ENCODE measurements around the gene TGM2.

TGM2 gene

DNA sequence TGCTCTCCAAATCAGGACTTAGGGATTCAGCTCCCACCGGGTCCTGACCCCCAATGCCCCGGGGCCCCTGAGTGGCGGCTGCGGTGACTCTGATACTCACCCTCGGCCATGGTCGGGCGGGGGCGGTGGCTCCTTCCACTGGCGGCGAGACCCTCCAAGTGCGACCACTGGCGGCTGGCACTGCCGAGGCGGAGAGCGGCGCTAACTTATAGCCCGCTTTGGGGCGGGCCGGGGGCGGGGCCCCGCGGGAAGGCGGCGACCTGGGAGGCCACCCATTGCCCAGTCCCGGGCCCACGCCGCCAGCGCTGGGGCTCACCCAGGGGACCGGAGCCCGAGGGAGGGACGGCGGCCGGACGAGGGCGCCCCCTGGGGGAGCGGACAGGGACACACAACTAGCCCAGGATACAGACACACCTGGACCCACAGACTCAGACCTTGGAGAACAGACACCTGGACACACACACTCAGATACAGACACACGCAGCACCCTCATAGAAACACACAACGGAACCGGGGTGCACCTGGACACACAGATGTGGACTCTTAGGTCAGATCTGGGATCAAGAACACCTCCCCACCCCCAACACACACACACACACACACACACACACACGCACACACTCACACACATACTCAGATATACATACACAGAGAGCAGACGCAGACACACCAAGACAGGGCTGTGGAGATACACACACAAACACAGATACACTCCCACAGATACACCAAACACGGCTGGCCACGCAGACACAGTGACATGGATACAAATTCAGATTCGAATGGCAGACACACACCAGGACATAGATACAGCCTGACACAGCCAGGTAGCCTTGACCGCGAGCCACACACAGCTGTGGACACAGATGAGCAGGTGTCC lies at the start of gene TGM2:
Gene TGM2 (minus strand): TSS at position 182 of the 877 bp plus-strand sequence. CDS start 72 bp downstream, at position 110.
- peak; percentile 87 for DNase-seq (ENCODE audit: low spot score)

DNA sequence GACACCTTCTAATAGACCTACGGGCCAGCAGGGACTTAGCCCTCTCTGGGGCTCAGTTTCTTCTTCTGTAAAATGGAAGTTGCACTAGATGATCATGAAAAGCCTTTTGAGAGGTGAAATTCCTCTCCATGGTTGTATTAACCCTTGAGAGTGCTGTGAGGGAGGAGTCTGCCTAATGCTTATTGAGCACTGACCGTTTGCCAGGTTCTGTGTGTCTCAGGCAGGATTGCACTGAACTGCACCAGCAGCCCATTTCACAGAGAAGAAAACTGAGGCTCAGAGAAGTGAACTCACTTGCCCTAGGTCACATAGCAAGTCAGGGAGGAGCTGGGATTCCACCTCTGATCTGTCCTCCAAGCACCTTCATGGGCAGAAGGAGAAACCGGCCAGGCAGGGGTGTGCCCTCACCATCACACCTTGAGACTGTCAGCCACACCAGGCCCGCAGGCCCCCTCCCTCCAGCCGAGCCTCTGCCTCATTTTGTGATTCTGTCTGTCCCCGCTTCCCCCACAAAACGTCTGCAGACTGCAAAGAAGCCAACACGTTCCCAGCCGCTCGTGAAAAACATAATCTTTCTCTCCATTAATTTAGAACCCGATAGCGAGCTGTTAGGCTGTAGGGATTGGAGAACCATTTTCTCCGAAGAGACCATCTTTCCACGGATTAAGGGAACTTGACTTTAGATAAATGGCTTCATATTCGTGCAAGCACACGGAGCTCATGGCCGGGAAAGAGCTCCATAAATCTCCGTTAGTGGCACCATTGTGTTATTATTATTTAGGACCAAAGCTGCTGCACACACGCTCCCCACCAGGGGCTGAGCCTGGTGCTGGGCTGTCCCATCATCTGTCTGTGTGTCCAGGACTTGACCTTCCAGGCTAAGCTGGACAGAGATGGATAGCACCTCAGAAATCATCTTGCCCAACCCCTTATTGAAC lies 49.5 kb upstream of the TGM2 start:
- DNase-seq (ENCODE audit: low spot score): no peak

DNA sequence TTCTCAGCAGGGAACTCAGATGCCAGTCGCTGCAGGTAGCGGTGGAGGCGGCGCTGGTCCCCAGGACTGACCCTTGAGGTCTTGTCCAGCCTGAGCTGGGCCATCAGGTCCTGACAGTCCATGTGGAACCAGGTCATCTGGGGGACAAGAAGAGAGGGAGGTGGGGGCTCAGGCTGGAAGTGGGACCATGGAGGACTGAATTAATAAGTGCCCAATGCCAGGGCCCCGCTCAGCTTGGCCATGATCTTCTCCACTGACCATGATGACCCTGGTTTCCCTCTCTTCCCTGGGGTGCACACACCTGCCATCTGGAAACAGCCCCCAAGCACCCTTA lies 48.5 kb upstream of the TGM2 start:
- no peak for DNase-seq (ENCODE audit: low spot score)

DNA sequence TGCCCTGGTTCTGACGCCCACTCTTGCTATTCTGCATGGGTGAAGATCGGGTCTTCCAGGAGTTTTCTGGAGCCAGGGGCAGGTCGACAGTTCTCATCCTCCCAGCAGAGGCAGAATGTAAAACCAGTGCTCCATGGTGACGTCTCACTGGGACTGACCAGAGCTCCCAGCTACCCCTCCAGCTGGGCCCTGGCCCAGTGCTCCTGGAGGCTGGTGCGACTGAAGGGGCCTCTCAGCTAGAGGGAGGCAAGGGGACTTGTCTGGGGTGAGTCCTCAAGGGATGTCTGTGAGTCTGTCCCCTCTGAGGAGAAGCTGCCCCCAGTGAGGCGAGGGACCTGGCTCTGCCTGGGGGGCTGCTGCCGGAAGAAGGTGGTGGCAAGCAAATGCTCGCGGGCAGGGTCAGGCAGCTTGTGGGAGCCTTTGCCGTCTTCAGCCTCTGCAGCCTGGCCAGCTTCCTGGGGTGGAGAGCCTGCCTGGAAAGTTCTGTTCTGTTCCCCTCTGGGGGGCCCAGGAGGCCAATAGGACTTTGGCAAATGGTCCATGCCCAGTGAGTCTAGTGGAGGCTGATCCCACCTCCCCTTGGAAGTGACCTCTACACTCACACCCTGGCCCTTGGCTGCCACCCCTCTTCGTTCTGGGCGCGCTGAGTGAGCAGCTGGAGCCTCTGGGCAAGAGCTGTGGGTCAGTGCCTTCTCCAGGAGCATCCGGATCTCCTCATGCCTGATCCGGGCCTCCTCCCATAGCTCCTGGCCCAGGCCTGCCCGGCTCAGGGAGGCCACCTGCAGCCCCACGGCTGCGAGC lies 47.9 kb upstream of the TGM2 start:
- no peak for DNase-seq (ENCODE audit: low spot score)

DNA sequence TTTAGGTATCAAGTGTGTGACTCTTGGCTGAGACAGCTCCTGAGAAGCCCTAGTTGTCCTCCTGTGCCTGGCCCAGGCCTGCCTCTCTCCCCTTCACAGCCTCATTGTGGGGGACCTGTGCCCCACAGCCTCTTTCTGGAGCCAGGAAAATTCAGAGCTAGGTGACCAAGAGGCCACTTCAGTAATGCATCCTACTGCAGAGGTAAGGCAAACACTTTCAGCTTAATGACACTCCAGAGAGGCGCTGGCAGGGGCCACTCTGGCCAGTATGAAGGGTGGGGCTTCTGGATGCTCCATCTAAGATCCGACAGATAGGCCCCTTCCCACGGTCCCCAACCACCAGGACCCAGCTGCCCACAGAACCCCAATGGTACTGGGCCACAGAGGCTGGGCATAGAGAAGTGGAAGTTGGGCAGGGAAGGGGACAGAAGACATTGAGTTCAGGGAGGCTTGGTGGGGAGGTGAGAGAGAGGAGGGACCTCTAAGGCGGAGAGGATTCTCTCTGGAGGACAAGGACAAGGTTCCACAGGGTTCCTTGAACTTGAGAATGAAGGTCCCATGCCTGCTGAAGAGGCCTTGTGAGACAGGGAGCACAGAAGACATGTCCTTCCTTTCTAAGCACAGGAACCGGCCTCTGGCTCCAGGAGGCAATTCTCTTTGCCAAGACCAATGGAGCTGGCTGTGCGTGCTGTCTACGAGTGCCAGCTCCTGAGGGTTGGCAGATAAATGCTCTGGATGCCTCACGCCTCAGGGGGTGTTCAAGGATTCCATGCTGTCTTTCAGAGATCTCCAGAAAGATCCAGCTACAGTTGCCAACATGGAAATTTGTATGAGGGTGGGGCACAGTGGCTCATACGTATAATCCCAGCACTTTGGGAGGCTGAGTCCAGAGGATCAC lies 46.4 kb upstream of the TGM2 start:
- DNase-seq (ENCODE audit: low spot score): no peak

DNA sequence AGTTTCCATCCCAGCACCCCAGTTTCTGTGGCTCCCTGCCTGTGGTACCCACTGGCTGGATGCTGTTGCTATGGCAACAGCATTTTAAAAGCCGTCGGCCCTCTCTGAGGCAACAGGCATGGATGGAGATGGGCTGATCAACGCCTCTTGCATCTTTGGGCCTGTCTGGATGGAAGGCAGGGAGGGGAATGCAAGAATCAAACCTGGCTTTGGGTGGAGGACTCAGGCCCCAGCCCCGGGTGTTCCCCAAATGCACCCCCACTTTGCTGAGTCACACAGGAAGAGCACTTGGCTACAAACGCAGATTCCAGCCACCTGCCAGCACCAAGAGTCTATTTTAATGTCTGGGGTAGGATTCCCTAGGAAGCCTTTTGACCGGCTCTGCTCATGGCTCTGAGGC lies 45.7 kb upstream of the TGM2 start:
- DNase-seq (ENCODE audit: low spot score): no peak

DNA sequence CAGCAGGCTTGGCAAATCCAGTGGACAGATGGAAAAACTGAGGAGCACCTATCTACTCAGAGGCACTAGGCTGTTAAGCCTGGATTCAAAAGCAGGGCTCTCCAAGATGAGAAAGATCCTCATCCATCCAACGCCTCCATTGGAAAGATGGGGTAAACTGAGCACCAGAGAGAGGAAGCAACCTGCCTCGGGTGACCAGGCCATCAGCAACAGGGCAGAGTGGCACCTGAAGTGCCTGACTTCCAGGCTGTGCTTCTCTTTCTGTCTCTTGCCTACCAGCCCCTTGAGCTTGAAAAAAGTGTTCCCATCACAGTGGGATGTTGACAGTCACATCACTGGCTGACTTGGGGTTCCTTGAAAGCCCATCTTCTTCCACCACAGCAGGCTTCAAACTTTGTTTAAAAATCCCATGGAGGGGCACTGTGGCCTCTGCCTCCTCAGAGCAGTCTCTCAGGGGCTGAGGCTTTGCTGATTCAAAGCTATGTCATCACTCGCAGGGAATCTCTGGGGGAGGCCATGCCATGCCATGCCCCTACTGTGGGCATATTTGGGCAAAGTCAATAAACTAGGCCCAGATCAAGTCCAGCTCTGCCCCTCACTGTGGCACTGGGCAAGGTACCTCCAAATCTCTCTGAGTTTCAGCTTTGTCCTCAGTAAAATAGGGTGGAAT lies 44.8 kb upstream of the TGM2 start:
- DNase-seq (ENCODE audit: low spot score): no peak

DNA sequence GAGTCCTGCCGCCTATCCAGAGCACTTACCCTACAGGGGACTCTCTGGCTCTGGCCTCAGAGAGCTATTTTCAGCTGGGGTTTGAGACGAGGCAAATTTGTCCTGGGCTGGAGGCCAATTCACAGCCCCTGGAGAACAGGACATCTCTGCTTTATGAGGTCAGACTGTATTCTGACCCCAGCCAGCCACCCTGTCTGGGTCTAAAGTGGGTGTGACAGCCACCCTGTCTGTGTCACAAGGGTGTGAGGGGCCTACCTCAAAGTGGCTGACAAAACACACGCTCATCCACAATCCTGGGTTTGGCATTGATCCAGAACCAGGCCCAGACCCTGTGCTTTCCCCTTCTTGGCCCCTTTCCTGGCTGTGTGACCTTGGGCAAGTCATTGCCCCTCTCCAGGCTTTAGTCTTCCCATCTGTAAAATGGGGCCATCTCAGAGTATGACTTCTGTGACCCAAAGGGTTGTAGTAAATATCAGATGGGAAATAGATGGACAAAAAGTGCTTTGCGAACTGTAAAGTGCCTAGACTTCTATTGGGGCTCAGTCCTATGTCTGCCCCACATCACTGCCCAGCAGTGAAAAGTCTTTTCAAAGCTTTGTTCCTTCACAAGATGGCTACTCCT lies 44.1 kb upstream of the TGM2 start:
- no peak for DNase-seq (ENCODE audit: low spot score)

DNA sequence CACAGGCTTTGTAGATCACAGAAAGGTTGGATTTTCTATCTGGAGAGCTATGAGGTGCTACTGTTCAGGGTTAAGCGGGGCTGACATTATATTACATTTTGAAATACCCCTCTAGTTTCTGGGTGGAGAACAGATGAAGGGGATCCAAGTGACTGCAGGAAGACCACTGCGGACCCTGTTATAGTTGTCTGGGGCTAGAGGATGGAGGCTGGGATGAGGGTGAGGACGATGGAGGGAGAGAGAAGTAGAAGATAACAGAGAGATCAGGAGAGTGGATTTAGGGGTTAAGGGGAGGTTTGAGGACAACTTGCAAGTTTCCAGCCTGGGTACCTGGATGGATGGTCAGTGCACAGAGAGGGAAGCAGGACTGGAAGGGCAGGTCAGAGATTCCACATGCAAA lies 43.5 kb upstream of the TGM2 start:
- DNase-seq (ENCODE audit: low spot score): no peak

DNA sequence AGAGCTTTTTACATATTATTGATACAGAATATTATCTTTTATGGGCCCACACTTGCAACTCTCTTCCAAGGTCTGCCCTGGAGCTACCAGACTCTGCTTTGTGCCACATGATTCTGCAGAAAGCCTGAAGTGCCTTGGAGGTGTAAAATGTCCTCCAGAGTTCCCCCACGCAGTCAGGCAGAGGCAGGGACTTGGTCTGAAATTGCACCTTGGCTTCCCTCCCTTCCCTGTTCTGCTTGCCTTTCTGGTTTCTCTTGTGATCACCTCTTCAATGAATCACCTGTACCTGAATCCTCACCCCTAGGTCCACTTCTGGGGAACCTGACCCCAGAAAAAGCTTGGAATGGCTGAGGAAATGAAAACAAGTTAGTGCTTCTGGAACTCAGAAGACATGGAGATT lies 43.0 kb upstream of the TGM2 start:
- DNase-seq (ENCODE audit: low spot score): no peak

DNA sequence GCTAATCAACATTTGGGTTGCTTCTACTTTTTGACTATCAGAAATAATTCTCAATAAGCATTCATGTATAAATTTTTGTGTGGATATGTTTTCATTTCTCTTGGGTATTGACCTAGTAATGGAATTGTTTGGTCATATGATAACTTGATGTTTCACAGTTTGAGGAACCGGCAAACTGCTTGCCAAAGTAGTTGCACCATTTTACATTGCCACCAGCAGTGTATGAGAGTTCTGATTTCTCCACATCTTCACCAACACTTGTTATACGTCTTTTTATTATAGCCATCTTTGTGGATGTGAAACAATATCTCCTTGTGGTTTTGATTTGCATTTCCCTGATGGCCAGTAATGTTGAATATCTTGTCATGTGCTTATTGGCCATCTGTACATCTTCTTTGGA lies 42.6 kb upstream of the TGM2 start:
- no peak for DNase-seq (ENCODE audit: low spot score)

DNA sequence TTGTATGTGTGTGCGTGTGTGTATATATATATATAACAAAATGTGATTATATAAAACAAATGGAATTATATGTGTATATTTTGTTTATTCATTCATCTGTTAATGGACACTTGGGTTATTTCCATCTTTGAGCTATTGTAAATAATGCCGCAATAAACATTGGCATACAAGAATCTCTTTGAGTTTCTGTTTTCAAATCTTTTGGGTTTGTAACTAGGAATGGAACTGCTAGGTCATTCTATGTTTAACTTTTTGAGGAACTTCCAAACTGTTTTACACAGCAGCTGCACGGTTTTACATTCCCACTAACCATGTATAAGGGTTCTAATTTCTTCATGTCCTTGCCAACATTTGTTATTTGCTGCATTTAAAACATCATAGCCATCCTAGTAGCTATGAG lies 39.9 kb upstream of the TGM2 start:
- DNase-seq (ENCODE audit: low spot score): no peak

DNA sequence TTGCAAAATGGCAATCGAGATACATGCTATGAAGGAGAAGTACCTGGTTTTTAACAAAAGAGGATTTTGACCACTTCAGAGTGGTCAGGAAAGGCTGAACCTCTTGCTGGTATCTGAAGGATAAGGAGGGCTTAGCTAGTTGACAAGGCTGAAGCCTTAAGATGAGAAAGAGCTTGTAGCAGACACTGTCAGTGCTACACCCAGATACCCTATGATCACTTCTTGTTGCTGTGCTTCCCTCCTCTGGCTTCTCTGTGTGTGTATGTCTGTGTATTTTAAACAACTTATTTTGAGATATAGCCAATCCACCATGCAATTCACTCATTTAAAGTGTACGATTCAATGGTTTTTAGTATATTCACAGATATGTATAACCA lies 38.9 kb upstream of the TGM2 start:
- no peak for DNase-seq (ENCODE audit: low spot score)

DNA sequence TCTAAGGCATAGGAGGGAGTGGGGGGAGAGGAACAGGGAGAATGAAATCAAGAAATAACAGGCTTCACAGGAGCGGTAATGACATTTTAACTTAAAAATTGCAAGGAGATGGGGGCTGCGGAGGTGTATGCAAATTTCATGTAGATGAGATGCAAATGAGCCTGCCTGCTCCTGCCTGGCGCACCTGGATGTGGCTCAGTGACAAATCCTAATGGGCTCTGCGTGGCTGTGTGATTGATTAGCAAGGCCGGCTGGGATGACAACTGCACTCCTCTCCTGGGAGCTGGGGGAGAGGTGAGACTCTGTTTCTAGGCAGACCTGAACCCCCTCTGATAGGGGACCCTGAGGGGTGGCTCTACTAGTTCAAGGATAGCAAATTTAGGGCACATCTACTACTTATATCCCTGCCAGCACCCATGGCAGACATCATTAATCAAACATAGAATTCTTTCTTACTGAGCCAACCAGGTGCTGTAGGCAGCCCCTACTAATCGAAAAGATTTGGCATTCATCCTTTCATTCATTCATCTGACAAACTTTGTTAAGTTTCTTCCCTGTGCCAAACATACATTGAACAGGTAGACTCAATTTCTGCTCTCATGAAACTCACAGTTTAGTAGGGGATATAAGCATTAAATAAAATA lies 38.4 kb upstream of the TGM2 start:
- DNase-seq (ENCODE audit: low spot score): peak; percentile 8

DNA sequence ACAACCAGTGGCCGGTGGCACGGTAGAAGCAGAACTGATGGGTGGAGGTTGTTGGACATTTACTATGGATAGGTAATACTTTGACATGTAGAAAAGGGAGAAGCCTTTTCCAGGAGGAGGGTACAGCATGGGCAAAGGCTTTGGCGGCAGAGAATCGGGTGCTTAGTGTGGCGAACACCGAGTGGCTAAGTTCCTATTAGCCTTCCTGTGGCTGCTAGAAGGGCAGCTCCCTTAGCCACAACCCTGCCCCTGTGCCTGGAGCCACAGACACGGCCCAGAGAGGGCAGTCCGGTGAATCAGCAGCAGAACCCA lies 37.9 kb upstream of the TGM2 start:
- no peak for DNase-seq (ENCODE audit: low spot score)

DNA sequence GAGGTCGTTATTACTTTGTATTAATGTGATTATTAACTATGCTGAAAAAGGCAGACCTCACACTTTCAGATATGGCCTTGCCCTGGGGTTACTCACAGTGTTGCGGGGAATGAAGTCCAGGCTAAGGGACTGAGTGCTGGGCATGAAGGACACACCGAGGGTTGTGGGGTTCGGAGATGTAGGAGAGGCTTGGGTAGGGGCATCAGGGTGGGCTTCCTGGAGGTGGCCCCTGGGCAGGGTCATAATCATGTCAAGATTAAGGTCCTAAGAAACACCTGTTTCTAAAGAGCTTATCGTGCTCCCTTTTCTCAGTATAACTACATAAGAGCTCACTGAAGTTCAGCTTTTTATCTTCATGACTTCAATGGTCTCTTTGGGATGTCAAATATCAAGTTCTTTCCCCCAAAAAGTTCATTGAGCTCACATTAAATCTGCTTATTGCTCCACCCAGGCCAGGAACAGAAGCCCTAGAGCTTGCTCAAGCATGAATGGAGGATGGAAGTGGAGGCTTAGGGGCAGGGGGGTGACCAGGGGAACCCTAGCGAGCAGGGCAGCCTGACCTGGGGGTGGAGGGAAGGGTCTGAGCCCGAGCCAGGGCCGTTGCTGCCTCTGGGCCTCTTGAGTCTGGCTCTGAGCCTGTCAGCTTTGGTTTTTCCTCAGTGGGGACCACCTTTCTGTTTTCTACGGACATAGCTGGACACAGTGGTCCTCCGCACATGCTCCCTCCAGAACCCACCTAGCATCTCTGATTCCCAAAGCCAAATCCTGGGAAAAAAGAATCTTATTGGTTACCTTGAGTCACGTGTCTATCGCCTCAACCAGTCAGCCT lies 37.3 kb upstream of the TGM2 start:
- DNase-seq (ENCODE audit: low spot score): no peak

DNA sequence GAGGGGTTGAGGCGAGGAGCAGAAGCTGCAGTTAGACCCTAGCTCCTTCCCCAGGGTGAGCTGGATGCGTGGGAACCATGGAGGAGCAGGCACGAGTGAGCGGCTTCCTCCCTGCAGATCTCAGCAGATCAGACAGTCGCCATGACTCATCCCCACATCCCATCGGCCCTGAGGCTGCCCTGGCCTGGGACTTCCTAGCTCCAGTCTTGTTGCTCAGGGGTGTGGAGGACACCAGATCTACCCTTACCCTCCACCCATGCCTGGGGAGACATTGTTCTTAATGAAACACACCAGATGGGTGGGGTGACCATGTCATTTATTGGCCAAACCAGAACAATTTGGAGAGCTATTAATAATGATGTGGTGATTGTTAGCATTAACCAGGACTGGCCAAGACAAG lies 36.3 kb upstream of the TGM2 start:
- DNase-seq (ENCODE audit: low spot score): peak; percentile 7

DNA sequence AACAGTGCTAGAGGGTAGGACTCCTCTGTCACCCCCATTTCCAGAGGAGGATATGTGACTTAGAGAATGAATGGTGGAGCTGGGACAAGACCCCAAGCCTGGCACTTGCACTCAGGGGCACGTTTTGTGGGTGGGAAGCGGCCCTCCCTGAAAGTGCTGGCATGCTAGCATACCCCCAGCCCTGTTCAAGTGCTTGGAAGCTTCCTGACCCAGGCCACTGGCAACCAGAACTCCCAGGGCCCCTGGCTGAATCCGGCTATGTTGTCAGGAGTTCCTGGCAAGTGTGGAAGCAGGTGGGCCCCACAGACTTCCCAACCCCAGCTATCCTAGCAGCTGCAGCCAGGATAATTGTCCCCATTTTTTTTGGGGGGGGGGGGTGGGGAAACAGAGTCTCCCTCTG lies 35.6 kb upstream of the TGM2 start:
- DNase-seq (ENCODE audit: low spot score): peak; percentile 4

Measured in iPS-NIHi11 (cell line).